Measurements from ENCODE around the gene VKORC1.

Gene VKORC1

DNA sequence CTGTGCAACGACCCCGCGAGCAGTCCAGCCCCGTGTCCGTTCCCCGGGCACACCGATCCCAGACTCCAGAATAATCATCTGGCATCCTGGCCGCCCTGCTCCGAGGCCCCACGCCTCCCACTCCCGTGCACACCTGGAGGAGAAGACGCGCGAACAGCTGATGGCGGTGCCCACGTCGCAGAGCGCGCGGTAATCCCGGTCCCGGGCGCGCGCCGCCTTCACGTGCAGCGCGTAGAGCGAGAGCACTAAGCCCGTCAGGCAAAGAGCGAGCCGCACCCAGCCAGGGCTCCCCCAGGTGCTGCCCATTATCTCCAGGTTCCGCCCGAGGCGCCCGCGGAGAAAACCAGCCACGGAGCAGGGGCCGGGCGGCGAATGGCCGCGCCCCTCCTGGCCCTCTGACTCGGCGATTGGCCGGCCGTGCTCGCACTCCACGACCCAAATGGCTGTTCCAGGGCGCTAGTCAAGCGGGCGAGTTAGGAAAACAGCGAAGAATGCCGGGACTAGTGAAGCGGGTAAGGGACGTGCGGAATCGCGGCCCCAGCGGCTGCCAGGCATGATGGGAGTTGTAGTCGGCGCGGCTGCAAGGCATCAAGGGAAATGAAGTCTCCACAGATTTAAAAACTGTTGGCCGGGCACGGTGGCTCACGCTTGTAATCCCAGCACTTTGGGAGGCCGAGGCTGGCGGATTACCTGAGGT, at the start of gene VKORC1:
TSS of gene VKORC1 (minus strand) at position 374 of the 697 bp plus-strand sequence. CDS start at position 306, 68 bp downstream.
- no peak for TF ChIP-seq CTCF (IDR thresholded peaks at IDR 0.05)

DNA sequence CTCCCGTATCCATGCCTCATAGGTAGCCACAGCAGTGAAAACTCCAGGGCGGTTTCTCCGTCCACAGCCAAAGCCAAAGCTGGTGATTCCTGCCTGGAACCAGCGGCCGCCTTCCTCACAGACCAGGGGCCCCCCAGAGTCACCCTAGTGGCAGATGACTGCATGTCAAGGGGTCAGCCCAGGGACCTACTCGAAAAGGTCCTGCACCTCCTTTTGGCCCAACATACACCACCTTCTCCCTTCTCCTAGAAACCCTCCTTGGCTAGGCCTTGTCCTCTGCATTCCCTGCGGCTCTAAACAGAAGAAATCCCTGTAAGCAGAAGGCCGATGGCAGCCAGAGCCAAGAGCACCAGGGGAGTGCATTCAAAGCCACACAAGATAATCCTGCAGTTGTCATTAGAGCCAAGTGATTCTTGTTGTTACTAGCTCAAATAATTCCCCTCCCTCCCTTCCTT, 49.1 kb upstream of the VKORC1 start:
- TF ChIP-seq CTCF (IDR thresholded peaks at IDR 0.05): no peak

- no peak for TF ChIP-seq CTCF (IDR thresholded peaks at IDR 0.05)
Observed at GRCh38 chr16:31143011-31143693, 48.6 kb upstream of the VKORC1 start.

- peak; percentile 96 for TF ChIP-seq CTCF (IDR thresholded peaks at IDR 0.05)
Observed at GRCh38 chr16:31142109-31143010, 47.8 kb upstream of the VKORC1 start.

DNA sequence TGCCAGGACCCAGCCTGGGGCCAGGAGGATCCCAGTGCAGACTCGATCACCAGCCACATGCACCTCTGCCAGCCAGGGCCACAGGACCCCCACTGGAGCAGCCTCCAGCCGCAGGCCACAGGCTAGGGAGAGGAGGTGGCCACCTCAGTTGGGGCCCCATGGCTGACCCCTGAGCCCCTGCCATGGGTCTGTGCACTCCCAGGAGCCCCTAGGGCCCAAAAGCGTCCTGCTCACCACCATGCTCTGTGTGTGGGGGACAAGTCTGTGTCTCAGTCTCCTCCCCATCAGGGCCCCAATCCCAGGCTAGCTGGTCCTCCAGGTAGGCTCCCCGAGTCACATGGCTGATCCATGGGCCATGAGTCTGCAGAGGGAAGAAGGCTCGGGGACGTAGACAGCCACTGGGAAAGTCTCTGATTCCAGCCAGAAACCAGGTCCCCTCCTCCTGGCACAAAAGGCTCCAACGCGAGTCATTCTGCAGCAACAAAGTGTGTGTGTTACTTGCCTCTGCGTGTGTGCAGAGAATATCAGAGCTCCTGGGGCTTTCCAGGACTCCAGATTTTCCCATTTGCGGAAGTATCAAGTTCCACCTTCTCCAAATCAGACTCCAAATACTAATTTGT, 47.0 kb upstream of the VKORC1 start:
- no peak for TF ChIP-seq CTCF (IDR thresholded peaks at IDR 0.05)

DNA sequence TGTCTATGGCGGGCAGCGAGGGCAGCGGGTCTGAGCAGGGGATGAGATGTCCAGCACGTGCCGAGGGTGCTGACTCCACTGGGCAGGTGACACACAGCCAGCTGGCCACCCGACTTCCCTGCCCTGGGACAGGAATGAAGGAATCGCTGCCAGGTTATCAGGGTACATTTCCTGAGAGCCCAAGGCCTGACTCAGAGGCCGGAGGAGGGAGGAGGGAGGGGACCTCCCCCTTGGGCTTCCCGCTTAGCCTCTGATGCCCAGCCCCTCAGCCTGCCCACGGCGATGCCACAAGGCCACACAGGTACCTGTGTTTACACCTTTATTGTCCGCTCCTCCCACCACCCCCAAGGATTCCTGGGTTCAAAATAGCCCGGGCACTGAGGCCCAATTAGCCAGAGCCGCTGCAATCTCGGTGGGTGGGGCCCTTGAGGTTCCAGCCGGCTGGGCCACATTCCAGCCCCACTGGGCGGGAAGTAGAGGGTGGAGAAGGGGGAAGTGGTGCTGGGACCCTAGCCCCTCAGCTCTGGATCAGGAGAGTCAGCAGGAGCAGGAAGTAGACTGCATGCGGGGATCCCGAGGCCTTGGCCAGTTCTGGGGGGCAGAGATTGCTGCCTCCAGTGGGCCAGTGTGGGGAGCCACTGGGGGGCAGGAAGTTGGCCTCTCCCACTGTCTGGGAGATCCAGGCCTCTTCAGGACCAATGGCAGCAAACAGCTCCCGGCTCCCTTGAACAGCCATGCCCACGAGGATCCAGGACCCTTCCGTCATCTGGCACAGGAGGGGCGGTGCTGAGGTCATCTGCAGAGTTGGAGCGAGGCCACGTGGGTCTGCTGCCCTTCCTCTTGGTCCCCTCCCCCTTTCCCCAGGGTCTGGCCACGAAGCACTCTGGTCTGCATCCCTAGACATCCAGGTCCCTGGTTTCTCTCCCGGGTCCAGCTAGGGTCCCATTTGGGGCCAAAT, 44.3 kb upstream of the VKORC1 start:
- no peak for TF ChIP-seq CTCF (IDR thresholded peaks at IDR 0.05)

All from LNCAP (cell line).